Fibroblast of villous mesenchyme (primary cell): ENCODE results near the gene BEX1. TPM values are rescaled to one million over a fixed set of nuclear protein-coding genes. Genes with fewer than 3 reads are reported as not detected.
"Not testable (repeated sequence)": the region's sequence is repeated elsewhere in the genome, so short reads cannot be mapped to it uniquely, and the experiment has no call there.

Source experiments
- DNase-seq: peaks from one replicate; pipeline ENCODE4 v3.0.0-alpha.2; 2010; ENCODE audit warnings: low read depth
- H3K4me3 ChIP-seq: 2 replicates; pipeline ENCODE4 v1.5.1; 2011; ENCODE audit warnings: low read depth, mild to moderate bottlenecking, low read length
- CTCF ChIP-seq: IDR thresholded peaks from 2 replicates; pipeline ENCODE4 v1.5.1; 2012; ENCODE audit warnings: low read depth, mild to moderate bottlenecking, low read length; ENCODE audit not compliant: insufficient read depth
- total RNA-seq: library from RNA; depleted of rRNA; stranded (reverse); fragments of >200 nt; gene quantifications from 2 replicates; pipeline ENCODE4 v1.2.3, GENCODE V29; 2012

BEX1 gene
- 1.3 and 2.2 TPM in 2 replicates for total RNA-seq

DNA sequence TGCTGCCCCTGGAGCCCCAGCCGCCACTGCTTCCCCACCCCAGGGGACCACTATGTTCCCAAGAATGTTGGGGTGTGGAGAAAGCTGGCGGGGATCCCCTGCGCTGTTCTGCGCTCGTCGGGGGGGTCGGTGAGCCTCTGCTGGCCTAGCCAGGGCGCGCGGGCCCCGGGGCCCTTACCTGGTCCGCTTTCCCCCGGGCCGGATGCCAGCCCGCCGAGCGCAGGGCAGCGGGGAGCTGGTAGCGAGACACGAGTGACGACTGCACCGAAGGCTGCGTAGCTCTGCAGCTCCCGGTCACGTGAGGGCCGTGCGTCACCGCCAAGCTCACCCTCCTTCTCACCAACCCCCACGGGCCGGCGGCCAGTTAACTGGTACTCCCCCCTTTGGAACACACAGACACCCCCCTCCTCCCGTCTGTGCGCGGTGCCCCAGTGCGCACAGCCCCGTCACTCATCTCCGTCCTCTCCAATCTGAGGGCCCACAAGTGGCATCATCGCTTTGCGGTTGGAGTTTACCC lies at the start of gene BEX1:
TSS of gene BEX1 (minus strand) at position 254 of the 517 bp plus-strand sequence. CDS start 897 bp downstream, outside the sequence.
- peak within 1 kb of the TSS; percentile 18 for H3K4me3 ChIP-seq
- no peak for TF ChIP-seq CTCF
- DNase-seq, result peak; percentile 9

DNA sequence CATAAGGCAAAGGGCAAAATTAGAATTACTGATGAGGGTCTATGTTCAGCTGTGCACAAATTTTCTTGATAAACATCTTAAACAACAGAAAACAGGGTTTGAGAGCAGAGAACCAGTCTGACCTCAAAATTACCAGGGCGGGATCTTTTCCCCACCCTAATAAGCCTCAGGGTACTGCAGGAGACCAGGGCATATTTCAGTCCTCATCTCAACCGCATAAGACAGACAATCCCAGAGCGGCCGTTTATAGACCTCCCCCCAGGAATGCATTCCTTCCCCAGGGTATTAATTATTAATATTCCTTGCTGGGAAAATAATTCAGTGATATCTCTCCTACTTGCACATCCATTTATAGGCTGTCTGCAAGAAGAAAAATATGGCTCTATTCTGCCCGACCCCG lies 45.5 kb upstream of the BEX1 start:
- H3K4me3 ChIP-seq, DNase-seq: not testable (repeated sequence)

GRCh38 chrX:103107836-103108235 lies 43.9 kb upstream of the BEX1 start:
- no peak for TF ChIP-seq CTCF
- H3K4me3 ChIP-seq, result no peak overlapping the region
- no peak for DNase-seq

- not testable (repeated sequence) for H3K4me3 ChIP-seq, DNase-seq
These were observed 43.3 kb upstream of the BEX1 start for GRCh38 chrX:103107227-103107737.

DNA sequence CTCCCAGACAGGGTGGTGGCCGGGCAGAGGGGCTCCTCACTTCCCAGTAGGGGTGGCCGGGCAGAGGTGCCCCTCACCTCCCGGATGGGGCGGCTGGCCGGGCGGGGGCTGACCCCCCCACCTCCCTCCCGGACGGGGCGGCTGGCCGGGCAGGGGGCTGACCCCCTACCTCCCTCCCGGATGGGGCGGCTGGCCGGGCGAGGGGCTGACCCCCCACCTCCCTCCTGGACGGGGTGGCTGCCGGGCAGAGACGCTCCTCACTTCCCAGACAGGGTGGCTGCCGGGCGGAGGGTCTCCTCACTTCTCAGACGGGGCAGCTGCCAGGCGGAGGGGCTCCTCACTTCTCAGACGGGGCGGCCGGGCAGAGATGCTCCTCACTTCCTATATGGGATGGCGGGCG lies 40.4 kb upstream of the BEX1 start:
- DNase-seq, H3K4me3 ChIP-seq: not testable (repeated sequence)

GRCh38 chrX:103103866-103104265 lies 39.9 kb upstream of the BEX1 start:
- not testable (repeated sequence) for H3K4me3 ChIP-seq, DNase-seq

DNA sequence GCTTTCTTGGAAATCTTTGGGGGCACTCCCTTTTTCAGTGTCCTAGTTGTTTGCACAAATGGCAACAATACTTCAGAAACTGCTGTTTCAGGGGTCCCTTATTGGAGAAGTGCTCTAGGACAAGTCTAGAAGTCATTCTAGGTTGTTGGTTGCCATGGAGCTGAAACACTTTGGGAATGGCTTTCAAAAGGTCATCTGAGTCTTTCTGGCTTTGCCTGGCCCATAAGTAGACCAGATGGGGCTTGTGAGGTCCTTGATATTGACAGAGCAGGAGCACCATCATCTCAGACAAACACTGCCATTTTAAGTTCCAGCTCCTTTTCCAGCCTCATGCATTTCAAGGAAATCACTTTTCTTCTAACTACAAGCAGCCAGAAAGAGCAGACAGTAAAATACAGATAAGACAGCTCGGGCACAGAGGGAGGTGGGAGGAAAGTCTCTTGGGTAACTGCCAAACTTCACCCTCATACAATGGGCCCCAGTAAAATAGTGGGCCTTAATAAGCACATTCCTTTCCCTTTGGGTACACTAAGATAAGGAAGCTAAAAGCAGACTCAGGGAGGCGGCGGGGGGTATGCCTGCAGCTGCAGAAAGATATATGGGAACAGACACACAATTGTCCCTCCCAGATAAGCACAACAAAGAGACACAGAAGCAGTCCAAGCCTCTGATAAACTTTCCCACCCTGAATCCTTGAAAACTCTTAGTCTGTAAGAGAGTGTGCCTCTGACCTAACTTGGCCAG lies 37.5 kb upstream of the BEX1 start:
- TF ChIP-seq CTCF, result no peak
- no peak overlapping the region for H3K4me3 ChIP-seq
- no peak for DNase-seq

DNA sequence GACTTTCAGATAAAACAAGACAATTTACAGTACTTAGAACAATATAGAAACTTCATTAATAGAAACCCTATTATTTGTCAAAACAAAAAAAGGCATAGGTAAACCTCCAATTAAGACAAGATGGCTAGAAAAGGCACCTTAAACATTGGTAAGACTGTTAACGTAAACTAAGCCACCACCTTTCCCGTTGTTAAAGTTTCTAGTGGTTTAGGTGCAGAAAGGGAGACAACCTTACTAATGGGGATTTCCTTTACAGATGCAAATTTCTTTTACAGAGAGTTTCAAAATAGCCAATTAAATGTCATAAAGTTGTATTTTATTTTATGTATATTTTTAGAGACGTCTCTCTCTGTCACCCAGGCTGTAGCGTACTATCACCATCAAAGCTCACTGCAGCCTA lies 36.5 kb upstream of the BEX1 start:
- no peak for DNase-seq
- TF ChIP-seq CTCF, result no peak

GRCh38 chrX:103099691-103100090 lies 35.7 kb upstream of the BEX1 start:
- no peak overlapping the region for H3K4me3 ChIP-seq
- TF ChIP-seq CTCF, result no peak
- DNase-seq, result no peak

More for the DNA sequence above, 36.5 kb upstream of the BEX1 start:
- H3K4me3 ChIP-seq, result no peak overlapping the region
